Stimulated activated CD4-positive, alpha-beta T cell treated with anti-CD3 and anti-CD28 coated beads, Interleukin-4, amount 100 ng/mL, for 48 hours (primary cell): Measurements from ENCODE around the gene CBX7.
"Not testable (repeated sequence)": the region's sequence is repeated elsewhere in the genome, so short reads cannot be mapped to it uniquely, and the experiment has no call there.

Source experiments
- DNase-seq, 2 donors: peaks; one replicate each; pipeline ENCODE4 v3.0.0-alpha.2; 2020; ENCODE audit warnings: low read depth in 2 of 2

CBX7 gene

GRCh38 chr22:39174498-39175352 lies 22.2 kb upstream of the CBX7 start:
- peak; percentile 33 to 42 for DNase-seq

DNA sequence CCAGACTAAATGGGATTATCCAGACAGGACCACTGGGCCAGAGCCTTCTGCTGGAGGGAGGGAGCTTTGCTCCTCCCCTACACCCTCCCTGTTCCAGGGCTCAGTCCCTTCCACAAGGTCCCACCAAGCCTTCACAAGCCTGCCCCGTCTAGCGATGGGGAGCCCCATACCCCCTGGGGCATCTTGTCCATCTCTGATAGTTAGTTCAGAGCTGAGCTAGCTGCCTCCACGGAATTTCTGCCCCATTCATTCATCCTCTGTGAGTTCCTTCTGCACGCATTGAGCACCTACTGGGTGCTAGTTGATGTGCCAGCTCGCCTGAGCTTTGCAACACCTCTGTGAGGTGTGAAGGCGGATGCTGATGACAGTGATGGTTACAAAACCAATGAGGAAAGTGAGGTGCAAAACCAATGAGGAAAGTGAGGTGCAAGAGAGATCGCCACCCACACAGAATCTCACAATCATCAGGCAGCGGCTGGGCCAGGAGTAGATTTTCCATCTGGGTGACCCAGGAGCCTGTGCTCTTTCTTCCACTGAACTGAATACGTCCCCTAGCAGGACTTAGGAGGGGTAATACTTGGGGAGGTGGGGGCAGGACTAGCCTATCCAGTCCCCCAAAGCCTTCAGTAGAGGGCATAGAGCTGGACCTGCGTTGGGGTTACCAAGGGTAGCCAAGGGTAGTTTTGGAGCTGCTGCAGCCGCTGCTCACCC lies 21.5 kb upstream of the CBX7 start:
- DNase-seq, result no peak

DNA sequence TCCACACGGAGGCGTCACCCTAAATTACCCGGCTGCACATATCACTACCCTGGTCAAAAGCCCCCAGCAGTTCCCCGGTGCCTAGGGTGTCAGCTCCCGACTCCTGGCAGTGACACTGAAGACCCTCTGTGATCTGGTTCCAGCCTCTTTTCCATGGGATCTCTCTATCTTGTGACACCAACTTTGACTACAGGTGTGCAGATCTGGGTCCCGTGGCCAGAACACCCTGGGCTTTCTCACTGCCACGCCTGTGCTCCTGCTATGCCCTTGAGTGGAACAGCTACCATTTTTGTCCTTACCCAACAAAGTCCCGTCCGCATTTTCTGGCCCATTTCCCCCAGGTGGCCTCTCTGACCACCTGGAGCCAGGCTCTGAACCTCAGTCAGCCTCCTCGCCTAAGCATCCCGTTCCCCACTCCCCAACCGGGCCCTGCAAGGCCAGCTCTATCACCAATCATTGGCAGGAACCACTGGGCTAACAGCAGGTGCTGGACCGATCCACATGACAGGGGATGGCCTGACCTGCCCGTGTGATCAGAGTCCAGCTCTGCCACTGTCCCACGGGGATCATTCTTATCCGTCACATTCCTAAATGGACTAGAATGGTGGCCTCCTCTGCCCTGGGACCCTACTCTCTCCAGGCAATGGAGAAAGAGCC lies 20.7 kb upstream of the CBX7 start:
- DNase-seq, result no peak

- DNase-seq, result not testable (repeated sequence)
These were observed 20.0 kb upstream of the CBX7 start for GRCh38 chr22:39172265-39173049.

GRCh38 chr22:39171623-39172264 lies 19.3 kb upstream of the CBX7 start:
- no peak for DNase-seq

DNA sequence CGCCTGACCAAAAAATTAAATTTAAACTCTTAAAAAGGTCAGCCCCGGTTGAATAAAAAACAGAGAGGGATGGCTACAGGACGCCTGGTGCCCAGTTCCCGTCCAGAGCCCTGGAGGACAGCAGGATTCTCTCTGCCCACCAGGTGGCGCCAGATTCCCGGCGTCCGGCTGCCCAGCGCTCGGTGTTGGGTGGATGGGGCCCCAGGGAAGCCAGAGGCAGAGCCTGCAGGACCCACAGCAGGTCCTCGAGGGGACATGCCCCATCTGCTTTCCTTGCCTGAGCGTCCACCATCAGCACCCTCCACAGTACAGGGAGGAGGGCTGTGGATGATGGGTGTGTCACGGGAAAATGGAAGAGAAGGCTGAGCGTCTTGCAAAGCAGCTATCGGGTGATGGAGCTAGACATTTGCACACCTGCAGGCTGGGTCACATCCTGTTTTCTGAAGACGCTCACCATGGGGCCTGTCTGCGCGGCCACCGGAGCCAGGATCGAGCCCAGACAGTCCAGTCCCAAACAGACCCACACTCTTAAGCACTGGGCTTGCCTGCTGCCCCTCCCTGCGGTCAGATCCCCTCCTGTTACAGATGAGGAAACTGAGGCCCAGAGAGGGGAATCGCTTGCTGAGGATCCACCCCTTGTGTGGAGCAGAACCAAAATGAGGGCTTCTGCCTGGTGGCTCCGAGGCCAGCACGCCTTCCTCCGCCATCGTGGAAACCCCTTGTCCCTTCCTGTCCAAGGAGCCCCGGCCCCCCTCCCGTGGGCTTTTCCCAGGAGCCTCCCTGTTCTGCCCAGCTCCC lies 18.5 kb upstream of the CBX7 start:
- peak; percentile 71 to 88 for DNase-seq

- DNase-seq, result no peak
These were observed 17.5 kb upstream of the CBX7 start for GRCh38 chr22:39169797-39170466.

DNA sequence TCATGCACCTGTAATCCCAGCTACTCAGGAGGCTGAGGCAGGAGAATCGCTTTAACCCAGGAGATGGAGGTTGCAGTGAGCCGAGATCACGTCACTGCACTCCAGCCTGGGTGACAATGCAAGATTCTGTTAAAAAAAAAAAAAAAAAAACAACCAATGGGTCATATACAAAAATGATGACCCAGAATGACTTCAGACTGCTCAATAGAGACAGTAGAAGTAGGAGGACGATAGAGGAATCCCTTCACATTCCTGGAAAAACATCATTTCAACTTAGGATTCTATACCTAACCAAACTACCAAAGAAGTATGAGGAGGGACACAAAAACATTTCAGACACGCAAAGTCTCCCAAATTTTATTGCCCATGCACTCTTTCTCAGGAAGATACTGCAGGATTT lies 14.1 kb upstream of the CBX7 start:
- DNase-seq, result no peak

DNA sequence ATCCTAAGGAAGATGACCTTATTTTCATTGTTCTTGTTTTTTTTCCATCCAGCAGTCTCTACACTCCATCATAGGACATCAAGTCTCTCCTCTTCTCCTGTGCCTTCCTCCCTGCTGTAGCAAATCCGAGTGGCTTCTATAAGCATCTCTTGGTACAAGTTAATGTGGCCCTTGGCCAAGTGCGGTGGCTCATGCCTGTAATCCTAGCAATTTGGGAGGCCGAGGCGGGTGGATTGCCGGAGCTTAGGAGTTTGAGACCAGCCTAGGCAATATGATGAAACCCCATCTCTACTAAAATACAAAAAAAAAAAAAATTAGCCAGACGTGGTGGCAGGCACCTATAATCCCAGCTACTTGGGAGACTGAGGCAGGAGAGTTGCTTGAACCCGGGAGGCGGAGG lies 3.6 kb upstream of the CBX7 start:
- not testable (repeated sequence) for DNase-seq

DNA sequence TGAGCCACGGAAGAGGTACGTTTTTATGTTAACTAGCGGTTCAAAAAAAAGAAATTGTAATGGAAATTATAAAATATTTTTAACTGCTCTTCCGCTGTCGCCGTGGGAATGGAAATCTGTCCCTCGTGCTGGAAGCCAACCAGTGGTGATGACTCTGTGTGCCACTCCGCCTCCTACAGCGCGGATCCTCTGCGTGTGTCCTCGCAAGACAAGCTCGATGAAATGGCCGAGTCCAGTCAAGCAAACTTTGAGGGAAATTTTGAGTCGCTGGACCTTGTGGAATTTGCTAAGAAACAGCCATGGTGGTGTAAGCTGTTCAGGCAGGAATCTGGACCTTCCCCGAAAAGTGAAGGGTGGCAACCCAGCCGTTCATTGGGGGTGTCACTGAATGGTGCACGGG lies 2.9 kb upstream of the CBX7 start:
- no peak for DNase-seq

- no peak for DNase-seq
These were observed 789 bp upstream of the CBX7 start for GRCh38 chr22:39153220-39153717.

- no peak for DNase-seq
These were observed 413 bp downstream of the CBX7 start for GRCh38 chr22:39152024-39152510.

GRCh38 chr22:39151329-39151975 lies 1.0 kb downstream of the CBX7 start:
- no peak for DNase-seq

DNA sequence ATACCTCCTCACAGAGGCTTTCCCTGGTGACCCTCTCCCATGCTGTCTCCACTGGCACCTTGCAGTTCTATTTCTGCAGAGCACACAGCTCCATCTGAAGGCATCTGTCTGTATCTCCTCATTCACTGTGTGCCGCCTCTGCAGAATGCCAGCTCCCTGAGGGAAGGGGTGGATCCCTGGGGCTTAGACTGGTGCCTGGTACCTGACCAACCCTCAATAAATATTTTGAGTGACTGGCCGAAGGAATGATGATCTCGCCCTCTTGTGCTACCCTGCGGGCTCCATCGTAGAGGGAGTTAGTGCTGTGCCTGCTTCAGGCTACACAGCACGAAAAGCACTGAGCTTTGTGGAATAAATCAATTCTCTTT lies 1.6 kb downstream of the CBX7 start:
- DNase-seq, result no peak

- DNase-seq, result no peak
These were observed 2.3 kb downstream of the CBX7 start for GRCh38 chr22:39149915-39150847.

DNA sequence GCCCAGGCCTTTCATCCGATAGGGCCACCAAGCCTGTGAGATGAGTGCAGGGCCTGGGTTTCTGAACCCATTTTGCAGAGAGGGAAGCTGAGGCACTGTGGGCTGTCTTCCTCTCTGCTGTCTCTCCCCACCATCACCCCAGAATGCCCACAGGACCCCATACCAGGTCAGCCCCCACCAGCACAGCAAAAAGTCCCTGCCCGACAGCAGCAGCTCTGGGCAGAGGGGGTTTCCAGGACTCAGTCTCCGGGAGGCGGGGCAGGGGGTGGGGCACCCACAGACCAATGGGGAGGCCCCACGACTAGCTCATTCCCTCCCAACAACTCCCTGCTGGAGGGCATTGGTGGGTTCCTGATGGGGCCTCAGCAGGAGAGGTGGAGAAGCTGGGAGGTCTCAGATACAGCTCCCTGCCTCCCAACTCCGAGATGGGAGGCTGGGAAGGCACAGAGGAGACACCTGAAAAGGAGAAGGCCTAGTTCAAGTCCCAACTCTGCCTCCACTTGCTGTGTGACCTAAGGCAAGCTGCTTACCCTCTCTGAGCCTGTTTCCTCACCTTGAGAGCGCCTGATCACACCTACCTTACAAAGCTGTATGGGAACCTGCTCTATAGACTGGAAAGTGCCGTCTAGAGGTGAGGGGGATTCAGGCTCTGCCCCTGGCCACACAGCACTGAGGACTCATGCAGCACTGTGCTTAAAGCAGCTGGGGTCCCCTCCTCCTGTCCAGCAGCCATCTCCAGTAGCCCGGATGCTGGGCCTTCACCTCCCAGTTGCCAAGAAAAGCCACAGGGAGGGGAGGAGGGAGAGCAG lies 3.5 kb downstream of the CBX7 start:
- peak in 1 of 2 donors; percentile 58 for DNase-seq
